HG02610 (cell line): ENCODE measurements around the gene MS4A7.
"Not testable (repeated sequence)": the region's sequence is repeated elsewhere in the genome, so short reads cannot be mapped to it uniquely, and the experiment has no call there.

ENCODE experiments used
- ATAC-seq: cut with Tn5 transposase; IDR thresholded peaks from one replicate; pipeline ENCODE4 v1.9.1; 2021; ENCODE audit warnings: mild to moderate bottlenecking, moderate library complexity; ENCODE audit not compliant: unreplicated experiment

Gene MS4A7

GRCh38 chr11:60378354-60378753, at the start of gene MS4A7:
MS4A7 (plus strand) TSS chr11:60378532; CDS start chr11:60383142, 4,610 bp downstream.
- peak; percentile 89 for ATAC-seq

- ATAC-seq, result no peak
These were observed 45.5 kb upstream of the MS4A7 start for GRCh38 chr11:60332846-60333245.

GRCh38 chr11:60334005-60334620, 44.2 kb upstream of the MS4A7 start:
- peak; percentile 52 for ATAC-seq

- ATAC-seq, result no peak
These were observed 41.5 kb upstream of the MS4A7 start for GRCh38 chr11:60336767-60337391.

- peak; percentile 51 for ATAC-seq
These were observed 40.3 kb upstream of the MS4A7 start for GRCh38 chr11:60338053-60338452.

- no peak for ATAC-seq
These were observed 39.0 kb upstream of the MS4A7 start for GRCh38 chr11:60339356-60339755.

- ATAC-seq, result no peak
These were observed 35.1 kb upstream of the MS4A7 start for GRCh38 chr11:60343094-60343704.

GRCh38 chr11:60344146-60344545, 34.2 kb upstream of the MS4A7 start:
- no peak for ATAC-seq

- ATAC-seq, result peak; percentile 41
These were observed 32.8 kb upstream of the MS4A7 start for GRCh38 chr11:60345489-60345888.

GRCh38 chr11:60347084-60347797, 31.1 kb upstream of the MS4A7 start:
- ATAC-seq, result no peak

- ATAC-seq, result no peak
These were observed 30.2 kb upstream of the MS4A7 start for GRCh38 chr11:60348116-60348515.

- ATAC-seq, result no peak
These were observed 28.3 kb upstream of the MS4A7 start for GRCh38 chr11:60349990-60350389.

- ATAC-seq, result no peak
These were observed 20.6 kb upstream of the MS4A7 start for GRCh38 chr11:60357771-60358170.

GRCh38 chr11:60360621-60361020, 17.7 kb upstream of the MS4A7 start:
- no peak for ATAC-seq

- no peak for ATAC-seq
These were observed 16.1 kb upstream of the MS4A7 start for GRCh38 chr11:60362241-60362640.

GRCh38 chr11:60363542-60364470, 14.5 kb upstream of the MS4A7 start:
- peak; percentile 39 for ATAC-seq

- not testable (repeated sequence) for ATAC-seq
These were observed 11.9 kb upstream of the MS4A7 start for GRCh38 chr11:60366262-60366904.

- ATAC-seq, result peak; percentile 78
These were observed 11.3 kb upstream of the MS4A7 start for GRCh38 chr11:60367009-60367408.

- ATAC-seq, result no peak
These were observed 10.4 kb upstream of the MS4A7 start for GRCh38 chr11:60367896-60368295.

GRCh38 chr11:60370252-60370810, 8.0 kb upstream of the MS4A7 start:
- no peak for ATAC-seq
